Panc1 (cell line): Measurements from ENCODE around the gene SLC39A12.

Source experiments
- CTCF ChIP-seq: fragments of 450-650 bp; IDR thresholded peaks from 2 replicates; pipeline ENCODE4 v1.5.1; 2017; ENCODE audit warnings: mild to moderate bottlenecking
- POLR2AphosphoS5 ChIP-seq: IDR thresholded peaks from 2 replicates; pipeline ENCODE4 v1.6.1; 2012; ENCODE audit warnings: mild to moderate bottlenecking, low read depth, low read length, moderate library complexity
- TF ChIP-seq, protein P1 (sequence below), 2 experiments: IDR thresholded peaks; 2 replicates each; pipeline ENCODE4 v1.6.1; 2011 to 2012; ENCODE audit warnings: low read depth in 2 of 2, control low read depth in 1 of 2, low read length in 1 of 2, mild to moderate bottlenecking in 1 of 2, moderate library complexity in 1 of 2; ENCODE audit not compliant: insufficient read depth in 1 of 2

- no peak for TF ChIP-seq CTCF
- TF ChIP-seq, protein P1, sequence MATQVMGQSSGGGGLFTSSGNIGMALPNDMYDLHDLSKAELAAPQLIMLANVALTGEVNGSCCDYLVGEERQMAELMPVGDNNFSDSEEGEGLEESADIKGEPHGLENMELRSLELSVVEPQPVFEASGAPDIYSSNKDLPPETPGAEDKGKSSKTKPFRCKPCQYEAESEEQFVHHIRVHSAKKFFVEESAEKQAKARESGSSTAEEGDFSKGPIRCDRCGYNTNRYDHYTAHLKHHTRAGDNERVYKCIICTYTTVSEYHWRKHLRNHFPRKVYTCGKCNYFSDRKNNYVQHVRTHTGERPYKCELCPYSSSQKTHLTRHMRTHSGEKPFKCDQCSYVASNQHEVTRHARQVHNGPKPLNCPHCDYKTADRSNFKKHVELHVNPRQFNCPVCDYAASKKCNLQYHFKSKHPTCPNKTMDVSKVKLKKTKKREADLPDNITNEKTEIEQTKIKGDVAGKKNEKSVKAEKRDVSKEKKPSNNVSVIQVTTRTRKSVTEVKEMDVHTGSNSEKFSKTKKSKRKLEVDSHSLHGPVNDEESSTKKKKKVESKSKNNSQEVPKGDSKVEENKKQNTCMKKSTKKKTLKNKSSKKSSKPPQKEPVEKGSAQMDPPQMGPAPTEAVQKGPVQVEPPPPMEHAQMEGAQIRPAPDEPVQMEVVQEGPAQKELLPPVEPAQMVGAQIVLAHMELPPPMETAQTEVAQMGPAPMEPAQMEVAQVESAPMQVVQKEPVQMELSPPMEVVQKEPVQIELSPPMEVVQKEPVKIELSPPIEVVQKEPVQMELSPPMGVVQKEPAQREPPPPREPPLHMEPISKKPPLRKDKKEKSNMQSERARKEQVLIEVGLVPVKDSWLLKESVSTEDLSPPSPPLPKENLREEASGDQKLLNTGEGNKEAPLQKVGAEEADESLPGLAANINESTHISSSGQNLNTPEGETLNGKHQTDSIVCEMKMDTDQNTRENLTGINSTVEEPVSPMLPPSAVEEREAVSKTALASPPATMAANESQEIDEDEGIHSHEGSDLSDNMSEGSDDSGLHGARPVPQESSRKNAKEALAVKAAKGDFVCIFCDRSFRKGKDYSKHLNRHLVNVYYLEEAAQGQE (IDR thresholded peaks at IDR 0.05; ENCODE audit: insufficient read depth in 1 of 2, low read depth in 2 of 2, low read length in 1 of 2) = no peak
- no peak for TF ChIP-seq POLR2AphosphoS5
Observed at GRCh38 chr10:18073314-18073713, 121.6 kb downstream of the SLC39A12 start.
